HuH-7 (cell line): ENCODE data around the gene RBPJL.

Source experiments
- DNase-seq: peaks from one replicate; pipeline ENCODE4 v3.0.0; 2011; ENCODE audit warnings: low spot score

Gene RBPJL

DNA sequence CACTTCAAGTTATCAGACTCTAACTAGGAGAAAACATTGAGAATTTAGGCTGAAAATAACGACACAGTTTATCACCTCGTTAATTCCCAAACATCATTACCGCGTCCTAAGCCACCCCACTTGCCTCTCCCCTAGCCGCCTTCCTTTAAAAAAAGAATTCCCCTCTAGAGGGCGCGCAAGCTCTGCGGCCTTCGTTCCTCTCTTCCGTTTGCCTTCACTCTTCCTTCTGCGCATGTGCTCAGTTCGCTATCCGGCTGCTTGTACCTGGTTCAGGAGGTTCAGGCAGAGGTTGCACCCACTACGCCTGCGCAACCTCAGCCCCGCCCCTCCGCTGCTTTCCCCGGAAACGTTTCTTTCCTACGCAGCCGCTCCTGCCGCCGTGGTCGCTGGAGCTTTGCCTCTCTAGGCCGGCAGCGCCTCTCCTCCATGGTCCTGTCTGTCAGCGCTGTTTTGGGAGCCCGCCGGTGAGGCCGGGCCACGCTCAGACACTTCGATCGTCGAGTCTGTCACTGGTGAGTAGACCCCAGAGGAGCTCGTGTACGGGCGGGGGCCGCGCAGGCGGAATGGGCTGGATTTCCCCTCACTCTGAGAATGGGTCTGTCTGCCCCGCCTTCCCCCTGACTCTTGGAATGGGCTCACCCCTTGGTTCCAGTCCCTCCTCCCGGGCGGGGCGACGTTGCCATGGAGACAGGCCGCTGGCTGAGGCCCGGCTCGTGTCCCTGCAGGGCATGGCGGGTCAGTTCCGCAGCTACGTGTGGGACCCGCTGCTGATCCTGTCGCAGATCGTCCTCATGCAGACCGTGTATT is 56.4 kb downstream of the RBPJL start, which contains the start of gene SYS1:
Gene SYS1, plus strand, starts transcription at position 353 of the 807 bp plus-strand sequence. Its CDS starts 376 bp downstream, at position 729.
- DNase-seq, result peak; percentile 92

- DNase-seq, result no peak
Observed at GRCh38 chr20:45363611-45364492, 57.2 kb downstream of the RBPJL start.

- DNase-seq, result no peak
Observed at GRCh38 chr20:45365444-45365970, 58.9 kb downstream of the RBPJL start.

- no peak for DNase-seq
Observed at GRCh38 chr20:45366192-45366591, 59.6 kb downstream of the RBPJL start.

GRCh38 chr20:45366631-45367030 is 60.0 kb downstream of the RBPJL start:
- DNase-seq, result no peak

GRCh38 chr20:45367126-45367525 is 60.5 kb downstream of the RBPJL start:
- DNase-seq, result no peak
